Measurements from ENCODE around the gene KRT79. TPM values are rescaled to one million over a fixed set of nuclear protein-coding genes. Genes with fewer than 3 reads are reported as not detected.

KRT79 gene
- total RNA-seq, 4 donors from 2014 or later, result 1.8 TPM; not detected in 3

GRCh38 chr12:52789637-52790426, 44.3 kb downstream of the KRT79 start:
- peak overlapping the region in 3 of 4 donors; percentile 22 to 45 (median 29) for H3K4me3 ChIP-seq
- DNase-seq, result no peak
- peaks cover 0 to 37% (median 0%) of the 10 kb centered on the region in 4 donors for H3K27me3 ChIP-seq
- no peak for TF ChIP-seq POLR2A (IDR thresholded peaks at IDR 0.05)
- H3K36me3 ChIP-seq, result no peaks in the 10 kb centered on the region
- H3K27ac ChIP-seq, result no peak overlapping the region
- WGBS, 2 donors, result 38 to 41% methylated on average over 11 to 13 of the region's 50 CpGs
- H3K9me3 ChIP-seq, result no peaks in the 10 kb centered on the region
- H3K4me1 ChIP-seq, result peaks cover 0 to 29% (median 7%) of the 10 kb centered on the region in 3 donors
- intact Hi-C loops (cut with DNase I), result no loop called here

- TF ChIP-seq POLR2A (IDR thresholded peaks at IDR 0.05) (no peak), CTCF (IDR thresholded peaks at IDR 0.05) (no peak)
- 80 to 85% methylated on average over 1 to 8 of the region's 11 CpGs for WGBS, 2 donors
- intact Hi-C loops (cut with DNase I), result no loop called here
- Histone ChIP-seq H3K27me3 (peaks cover 0 to 44% (median 0%) of the 10 kb centered on the region in 4 donors), H3K4me1 (peaks cover 0 to 29% (median 7%) of the 10 kb centered on the region in 3 donors), H3K4me3 (no peak overlapping the region), H3K27ac (no peak overlapping the region), H3K36me3 (no peaks in the 10 kb centered on the region), H3K9me3 (no peaks in the 10 kb centered on the region)
- no peak for DNase-seq
Observed at GRCh38 chr12:52788876-52789636, 45.1 kb downstream of the KRT79 start.

- Histone ChIP-seq H3K4me3 (no peak overlapping the region), H3K9me3 (no peaks in the 10 kb centered on the region), H3K36me3 (no peaks in the 10 kb centered on the region), H3K4me1 (peaks cover 0 to 29% (median 7%) of the 10 kb centered on the region in 3 donors), H3K27ac (no peak overlapping the region), H3K27me3 (peaks cover 0 to 48% (median 0%) of the 10 kb centered on the region in 4 donors)
- intact Hi-C loops (cut with DNase I), result no loop called here
- TF ChIP-seq CTCF (IDR thresholded peaks at IDR 0.05), result no peak
- TF ChIP-seq POLR2A (IDR thresholded peaks at IDR 0.05), result no peak
- 78 to 87% methylated on average over 6 of the region's 6 CpGs for WGBS, 2 donors
- no peak for DNase-seq
Observed at GRCh38 chr12:52788192-52788875, 45.8 kb downstream of the KRT79 start.

- H3K4me1 ChIP-seq, result peaks cover 0 to 29% (median 7%) of the 10 kb centered on the region in 3 donors
- H3K9me3 ChIP-seq, result no peaks in the 10 kb centered on the region
- intact Hi-C loops (cut with DNase I), result no loop called here
- no peak overlapping the region for H3K27ac ChIP-seq
- TF ChIP-seq CTCF (IDR thresholded peaks at IDR 0.05) (no peak), POLR2A (IDR thresholded peaks at IDR 0.05) (no peak)
- H3K36me3 ChIP-seq, result no peaks in the 10 kb centered on the region
- no peak for DNase-seq
- H3K4me3 ChIP-seq, result no peak overlapping the region
- H3K27me3 ChIP-seq, result peaks cover 0 to 49% (median 0%) of the 10 kb centered on the region in 4 donors
- WGBS, 2 donors, result 63 to 67% methylated on average over 5 to 6 of the region's 6 CpGs
Observed at GRCh38 chr12:52787324-52788191, 46.6 kb downstream of the KRT79 start.

- Histone ChIP-seq H3K4me3 (no peak overlapping the region), H3K27ac (no peak overlapping the region), H3K27me3 (peaks cover 0 to 41% (median 0%) of the 10 kb centered on the region in 4 donors), H3K4me1 (peaks cover 0 to 23% (median 3%) of the 10 kb centered on the region in 3 donors), H3K9me3 (no peaks in the 10 kb centered on the region), H3K36me3 (no peaks in the 10 kb centered on the region)
- no peak for DNase-seq
- TF ChIP-seq POLR2A (IDR thresholded peaks at IDR 0.05) (no peak), CTCF (IDR thresholded peaks at IDR 0.05) (no peak)
- 87 to 94% methylated on average over 3 of the region's 3 CpGs for WGBS, 2 donors
- intact Hi-C loops (cut with DNase I), result no loop called here
Observed at GRCh38 chr12:52784909-52785308, 49.2 kb downstream of the KRT79 start.
